CD14-positive monocyte (primary cell): Measurements from ENCODE around the gene MSANTD3. TPM values are rescaled to one million over a fixed set of nuclear protein-coding genes. Genes with fewer than 3 reads are reported as not detected.

Experiments used
- DNase-seq, 3 donors: peaks; one replicate each; pipeline ENCODE4 v3.0.0-alpha.2; 2011 to 2022
- H2AFZ ChIP-seq: 2 replicates; pipeline ENCODE4 v1.6.0; 2012; ENCODE audit warnings: mild to moderate bottlenecking, low read depth, low read length, inconsistent platforms; ENCODE audit not compliant: insufficient read depth, poor library complexity, severe bottlenecking
- H3K27ac ChIP-seq, 2 donors: 1 replicate in 1 of 2; 2 replicates in 1 of 2; pipeline ENCODE4 v1.5.1; 2012 to 2013; ENCODE audit warnings: low read length in 2 of 2, control low read depth in 1 of 2, inconsistent platforms in 1 of 2, low read depth in 1 of 2, mild to moderate bottlenecking in 1 of 2
- H3K27me3 ChIP-seq, 2 donors: one replicate each; pipeline versions ENCODE4 v1.6.0 to v1.6.1; 2011 to 2013; ENCODE audit warnings: low read length in 2 of 2; ENCODE audit not compliant: control insufficient read depth in 2 of 2, insufficient read depth in 2 of 2
- H3K36me3 ChIP-seq, 2 donors: replicated peaks in 1 of 2; 1 replicate in 1 of 2; 2 replicates in 1 of 2; pipeline versions ENCODE4 v1.5.1 to v1.6.1; 2012 to 2013; ENCODE audit warnings: low read length in 2 of 2, control low read depth in 1 of 2, inconsistent platforms in 1 of 2, mild to moderate bottlenecking in 1 of 2; ENCODE audit not compliant: insufficient read depth in 2 of 2, control insufficient read depth in 1 of 2
- H3K4me1 ChIP-seq, 2 donors: 1 replicate in 1 of 2; 2 replicates in 1 of 2; pipeline versions ENCODE4 v1.5.1 to v1.6.1; 2012 to 2013; ENCODE audit warnings: low read length in 2 of 2, control low read depth in 1 of 2, inconsistent platforms in 1 of 2, mild to moderate bottlenecking in 1 of 2, moderate library complexity in 1 of 2; ENCODE audit not compliant: insufficient read depth in 2 of 2, control insufficient read depth in 1 of 2
- H3K4me2 ChIP-seq: replicated peaks from 2 replicates; pipeline ENCODE3; 2012; ENCODE audit warnings: low read length, moderate library complexity, mild to moderate bottlenecking; ENCODE audit not compliant: poor library complexity, severe bottlenecking; ENCODE audit errors: extremely low read depth
- H3K4me3 ChIP-seq, 3 experiments: fragments of 200-600 bp in 1 of 3; sonication (generic) in 1 of 3; replicated peaks in 1 of 3; 1 replicate in 2 of 3; 2 replicates in 1 of 3; pipeline ENCODE4 v1.5.1; 2011 to 2013; ENCODE audit warnings: low read length in 3 of 3, mild to moderate bottlenecking in 3 of 3, control low read depth in 2 of 3, low read depth in 2 of 3, inconsistent platforms in 1 of 3, moderate library complexity in 1 of 3
- H3K79me2 ChIP-seq: 2 replicates; pipeline ENCODE4 v1.6.0; 2012; ENCODE audit warnings: mild to moderate bottlenecking, control low read depth, inconsistent platforms, low read length, moderate library complexity; ENCODE audit not compliant: insufficient read depth
- H3K9ac ChIP-seq: 2 replicates; pipeline ENCODE4 v1.6.0; 2017; ENCODE audit warnings: low read length, mild to moderate bottlenecking; ENCODE audit not compliant: insufficient read depth, poor library complexity, severe bottlenecking
- H3K9me3 ChIP-seq, 2 donors: replicated peaks in 1 of 2; 1 replicate in 1 of 2; 2 replicates in 1 of 2; pipeline versions ENCODE4 v1.5.1 to v1.6.1; 2012 to 2013; ENCODE audit warnings: low read length in 2 of 2, control low read depth in 1 of 2; ENCODE audit not compliant: control insufficient read depth in 1 of 2, insufficient read depth in 1 of 2
- H4K20me1 ChIP-seq: 2 replicates; pipeline ENCODE4 v1.6.0; 2012; ENCODE audit warnings: mild to moderate bottlenecking, low read length, control low read depth, moderate library complexity; ENCODE audit not compliant: insufficient read depth
- H3K27ac Mint-ChIP-seq, 7 donors: one replicate each; pipeline ENCODE4 v1.8.0; 2020; ENCODE audit warnings: mild to moderate bottlenecking in 7 of 7, mixed read lengths in 7 of 7, moderate library complexity in 6 of 7, inconsistent platforms in 2 of 7
- H3K27me3 Mint-ChIP-seq, 3 donors: one replicate each; pipeline ENCODE4 v1.8.0; 2021 to 2022; ENCODE audit warnings: low read depth in 3 of 3, mild to moderate bottlenecking in 3 of 3, mixed read lengths in 3 of 3, moderate library complexity in 3 of 3, inconsistent platforms in 1 of 3
- H3K36me3 Mint-ChIP-seq, 2 donors: one replicate each; pipeline ENCODE4 v1.8.0; 2020; ENCODE audit warnings: mixed read lengths in 2 of 2, inconsistent platforms in 1 of 2, mild to moderate bottlenecking in 1 of 2
- H3K4me1 Mint-ChIP-seq: one replicate; pipeline ENCODE4 v1.8.0; 2020; ENCODE audit warnings: mild to moderate bottlenecking, mixed read lengths
- H3K4me3 Mint-ChIP-seq, 2 donors: one replicate each; pipeline ENCODE4 v1.8.0; 2020; ENCODE audit warnings: mild to moderate bottlenecking in 2 of 2, mixed read lengths in 2 of 2, moderate library complexity in 1 of 2
- H3K9me3 Mint-ChIP-seq, 7 donors: one replicate each; pipeline ENCODE4 v1.8.0; 2020 to 2022; ENCODE audit warnings: mixed read lengths in 7 of 7, mild to moderate bottlenecking in 6 of 7, moderate library complexity in 6 of 7, inconsistent platforms in 2 of 7
- WGBS: methylation state at CpG from one replicate; pipeline ENCODE4 v1.1.5; 2013; ENCODE audit warnings: missing lambda C conversion rate; ENCODE audit not compliant: insufficient coverage; 5-methylcytosine and 5-hydroxymethylcytosine counted together
- intact Hi-C, 2 donors: fragments of 100-400 bp; cut with micrococcal nuclease; formaldehyde crosslinking; loops; one replicate each; pipeline versions ENCODE4 v1.15.0 to v1.15.1; 2023
- polyA plus RNA-seq, 3 donors: library from polyadenylated mRNA; depleted of rRNA in 1 of 3; unstranded in 2 of 3; stranded (reverse) in 1 of 3; fragments of 300-500 nt in 2 of 3; fragments of >200 nt in 1 of 3; fragmentation: Illumina TruSeq in 2 of 3; gene quantifications; 1 replicate in 2 of 3; 2 replicates in 1 of 3; pipeline ENCODE4 v1.2.3, GENCODE V29; 2012 to 2021
- TF ChIP-seq, protein P1 (sequence below): fragments of 200-600 bp; IDR thresholded peaks from one replicate; pipeline ENCODE4 v1.8.0; 2022; ENCODE audit warnings: antibody characterized with exemption, mild to moderate bottlenecking

The MSANTD3 gene
- polyA plus RNA-seq, 3 donors = 0.82 to 1.7 (median 1.1) TPM

- no peak overlapping the region for H3K4me2 ChIP-seq
- TF ChIP-seq, protein P1, sequence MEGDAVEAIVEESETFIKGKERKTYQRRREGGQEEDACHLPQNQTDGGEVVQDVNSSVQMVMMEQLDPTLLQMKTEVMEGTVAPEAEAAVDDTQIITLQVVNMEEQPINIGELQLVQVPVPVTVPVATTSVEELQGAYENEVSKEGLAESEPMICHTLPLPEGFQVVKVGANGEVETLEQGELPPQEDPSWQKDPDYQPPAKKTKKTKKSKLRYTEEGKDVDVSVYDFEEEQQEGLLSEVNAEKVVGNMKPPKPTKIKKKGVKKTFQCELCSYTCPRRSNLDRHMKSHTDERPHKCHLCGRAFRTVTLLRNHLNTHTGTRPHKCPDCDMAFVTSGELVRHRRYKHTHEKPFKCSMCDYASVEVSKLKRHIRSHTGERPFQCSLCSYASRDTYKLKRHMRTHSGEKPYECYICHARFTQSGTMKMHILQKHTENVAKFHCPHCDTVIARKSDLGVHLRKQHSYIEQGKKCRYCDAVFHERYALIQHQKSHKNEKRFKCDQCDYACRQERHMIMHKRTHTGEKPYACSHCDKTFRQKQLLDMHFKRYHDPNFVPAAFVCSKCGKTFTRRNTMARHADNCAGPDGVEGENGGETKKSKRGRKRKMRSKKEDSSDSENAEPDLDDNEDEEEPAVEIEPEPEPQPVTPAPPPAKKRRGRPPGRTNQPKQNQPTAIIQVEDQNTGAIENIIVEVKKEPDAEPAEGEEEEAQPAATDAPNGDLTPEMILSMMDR = no peak
- H3K79me2 ChIP-seq = no peaks in the 10 kb centered on the region
- H3K27me3 ChIP-seq = peaks cover 0 to 8% of the 10 kb centered on the region in 2 donors
- H3K36me3 ChIP-seq = no peaks in the 10 kb centered on the region
- peaks cover 11 to 26% (median 14%) of the 10 kb centered on the region in 3 donors for H3K27me3 Mint-ChIP-seq
- H3K4me1 Mint-ChIP-seq = peaks cover 15% of the 10 kb centered on the region
- no peak for DNase-seq
- WGBS = 83% methylated on average over 1 of the region's 1 CpG
- peaks cover 0 to 6% of the 10 kb centered on the region in 2 donors for H3K36me3 Mint-ChIP-seq
- no peak overlapping the region for H3K9ac ChIP-seq
- no peak overlapping the region for H3K4me3 ChIP-seq
- intact Hi-C loops = no loop called here
- no peak overlapping the region for H3K27ac ChIP-seq
- H3K4me1 ChIP-seq = peaks cover 12 to 16% of the 10 kb centered on the region in 2 donors
- no peaks in the 10 kb centered on the region for H4K20me1 ChIP-seq
- no peak overlapping the region for H2AFZ ChIP-seq
- H3K4me3 Mint-ChIP-seq = peak overlapping the region in 1 of 2 donors; percentile 96
- H3K9me3 Mint-ChIP-seq = peaks cover 0 to 4% (median 0%) of the 10 kb centered on the region in 7 donors
- no peaks in the 10 kb centered on the region for H3K9me3 ChIP-seq
- H3K27ac Mint-ChIP-seq = no peak overlapping the region
Observed at GRCh38 chr9:100425758-100426157, 1.2 kb upstream of the MSANTD3 start.

DNA sequence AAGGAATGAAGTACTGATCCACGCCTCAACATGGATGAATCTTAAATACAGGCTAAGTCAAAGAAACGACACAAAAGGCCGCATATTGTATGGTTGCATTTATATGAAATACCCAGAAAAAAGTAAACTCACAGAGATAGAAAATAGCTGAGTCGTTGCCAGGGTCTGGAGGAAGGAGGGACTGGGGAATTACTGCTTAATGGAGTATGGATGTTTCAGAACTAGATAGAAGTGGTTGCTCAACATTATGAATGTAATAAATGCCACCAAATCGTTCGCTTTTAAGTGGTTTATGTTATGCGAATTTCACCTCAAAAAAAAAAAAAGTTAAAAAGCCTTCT, 784 bp upstream of the MSANTD3 start:
- Mint-ChIP-seq H3K36me3 (peaks cover 0 to 6% of the 10 kb centered on the region in 2 donors), H3K4me3 (peak overlapping the region; percentile 95 to 96), H3K4me1 (peaks cover 15% of the 10 kb centered on the region), H3K9me3 (peaks cover 0 to 4% (median 0%) of the 10 kb centered on the region in 7 donors), H3K27me3 (peaks cover 11 to 25% (median 14%) of the 10 kb centered on the region in 3 donors), H3K27ac (peak overlapping the region in 1 of 7 donors; percentile 55)
- DNase-seq = peak in 1 of 3 donors; percentile 7
- Histone ChIP-seq H3K9ac (no peak overlapping the region), H3K4me3 (peak overlapping the region in 2 of 3 experiments; percentile 50 to 76), H3K79me2 (no peaks in the 10 kb centered on the region), H3K4me1 (peaks cover 12 to 16% of the 10 kb centered on the region in 2 donors), H2AFZ (peak overlapping the region; percentile 76), H3K27ac (no peak overlapping the region), H3K27me3 (peaks cover 0 to 8% of the 10 kb centered on the region in 2 donors), H3K36me3 (no peaks in the 10 kb centered on the region), H4K20me1 (no peaks in the 10 kb centered on the region), H3K9me3 (no peaks in the 10 kb centered on the region), H3K4me2 (peak overlapping the region; percentile 77)
- 6% methylated on average over 3 of the region's 7 CpGs for WGBS
- intact Hi-C loops = no loop called here
- TF ChIP-seq, protein P1 = no peak
